MM.1S (cell line): Measurements from ENCODE around the gene CD300A.

ENCODE experiments used
- EZH2 ChIP-seq: fragments of 300-600 bp; sonication (generic); optimal IDR thresholded peaks from 2 replicates; pipeline ENCODE3; 2017; ENCODE audit warnings: low read depth, mild to moderate bottlenecking, antibody characterized with exemption, low read length, mixed read lengths
- EZH2phosphoT487 ChIP-seq: fragments of 300-600 bp; sonication (generic); IDR thresholded peaks from 2 replicates; pipeline ENCODE4 v1.6.1; 2018; ENCODE audit warnings: antibody characterized with exemption, low read length
- TF ChIP-seq, protein P1 (sequence below): fragments of 300-600 bp; sonication (generic); IDR thresholded peaks from 2 replicates; pipeline ENCODE4 v1.5.1; 2016; ENCODE audit warnings: antibody characterized with exemption, low read length, mixed read lengths

DNA sequence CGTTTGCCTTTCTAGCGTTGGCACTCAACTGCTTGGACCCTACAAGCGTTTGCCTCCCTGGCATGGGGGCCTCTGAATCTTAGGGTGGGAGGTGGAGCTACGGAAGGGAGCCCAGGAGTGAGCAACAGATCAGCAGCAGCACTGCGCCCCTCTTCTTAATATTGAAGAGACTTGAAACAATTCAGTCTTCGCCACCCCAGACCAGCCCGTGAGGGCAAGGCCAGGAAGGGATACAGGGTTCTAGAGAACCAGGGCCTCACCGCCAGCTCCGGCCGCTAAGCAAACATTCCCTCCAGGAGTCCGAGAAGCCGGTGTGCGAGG lies 36.1 kb upstream of the CD300A start:
- TF ChIP-seq, protein P1, sequence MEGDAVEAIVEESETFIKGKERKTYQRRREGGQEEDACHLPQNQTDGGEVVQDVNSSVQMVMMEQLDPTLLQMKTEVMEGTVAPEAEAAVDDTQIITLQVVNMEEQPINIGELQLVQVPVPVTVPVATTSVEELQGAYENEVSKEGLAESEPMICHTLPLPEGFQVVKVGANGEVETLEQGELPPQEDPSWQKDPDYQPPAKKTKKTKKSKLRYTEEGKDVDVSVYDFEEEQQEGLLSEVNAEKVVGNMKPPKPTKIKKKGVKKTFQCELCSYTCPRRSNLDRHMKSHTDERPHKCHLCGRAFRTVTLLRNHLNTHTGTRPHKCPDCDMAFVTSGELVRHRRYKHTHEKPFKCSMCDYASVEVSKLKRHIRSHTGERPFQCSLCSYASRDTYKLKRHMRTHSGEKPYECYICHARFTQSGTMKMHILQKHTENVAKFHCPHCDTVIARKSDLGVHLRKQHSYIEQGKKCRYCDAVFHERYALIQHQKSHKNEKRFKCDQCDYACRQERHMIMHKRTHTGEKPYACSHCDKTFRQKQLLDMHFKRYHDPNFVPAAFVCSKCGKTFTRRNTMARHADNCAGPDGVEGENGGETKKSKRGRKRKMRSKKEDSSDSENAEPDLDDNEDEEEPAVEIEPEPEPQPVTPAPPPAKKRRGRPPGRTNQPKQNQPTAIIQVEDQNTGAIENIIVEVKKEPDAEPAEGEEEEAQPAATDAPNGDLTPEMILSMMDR: no peak
- TF ChIP-seq EZH2phosphoT487 (no peak), EZH2 (no peak)
